Stimulated activated naive CD4-positive, alpha-beta T cell (primary cell): ENCODE measurements around the gene ST3GAL4.
"Not testable (repeated sequence)": the region's sequence is repeated elsewhere in the genome, so short reads cannot be mapped to it uniquely, and the experiment has no call there.

ENCODE experiments used
- DNase-seq, 6 experiments: peaks; one replicate each; lab custom pipeline; 2025; lab: John Stamatoyannopoulos, UW

ST3GAL4 gene, protein sequence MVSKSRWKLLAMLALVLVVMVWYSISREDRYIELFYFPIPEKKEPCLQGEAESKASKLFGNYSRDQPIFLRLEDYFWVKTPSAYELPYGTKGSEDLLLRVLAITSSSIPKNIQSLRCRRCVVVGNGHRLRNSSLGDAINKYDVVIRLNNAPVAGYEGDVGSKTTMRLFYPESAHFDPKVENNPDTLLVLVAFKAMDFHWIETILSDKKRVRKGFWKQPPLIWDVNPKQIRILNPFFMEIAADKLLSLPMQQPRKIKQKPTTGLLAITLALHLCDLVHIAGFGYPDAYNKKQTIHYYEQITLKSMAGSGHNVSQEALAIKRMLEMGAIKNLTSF

DNA sequence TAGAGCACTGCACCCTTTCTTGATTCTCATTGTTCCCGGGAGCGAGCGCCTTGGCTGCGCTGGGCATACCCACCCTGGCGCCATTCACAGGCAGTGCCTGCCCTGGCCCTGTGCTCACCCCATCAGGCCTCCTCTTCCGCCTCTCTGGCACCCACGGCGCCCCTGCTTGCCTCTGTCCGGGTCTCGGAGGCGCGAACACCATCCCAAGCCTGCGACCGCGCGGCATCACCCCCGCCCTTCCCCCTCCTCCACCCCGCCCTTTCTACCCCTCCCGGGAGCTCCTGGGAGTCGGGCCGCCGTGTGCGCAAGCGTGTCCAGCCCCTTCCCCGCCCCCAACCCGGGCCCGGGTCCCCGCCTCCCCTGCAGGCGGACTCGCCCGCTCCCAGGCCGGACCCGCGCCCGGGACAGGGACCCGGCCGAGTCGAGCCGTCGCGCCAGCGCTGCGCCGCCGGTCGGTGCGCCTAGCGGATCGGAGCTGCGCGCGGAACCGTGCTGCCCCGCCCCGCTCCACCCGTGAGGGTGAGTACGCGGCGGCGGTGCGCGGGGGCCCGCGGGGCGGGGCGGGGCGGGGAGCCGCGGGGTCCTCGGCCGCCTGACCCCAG is at the start of gene ST3GAL4:
TSS of gene ST3GAL4 (plus strand) at position 363 of the 602 bp plus-strand sequence. CDS start 50,470 bp downstream, outside the sequence.
- peak in 5 of 6 experiments; percentile 19 to 47 (median 35) for DNase-seq

GRCh38 chr11:126305699-126306098 is 49.8 kb upstream of the ST3GAL4 start:
- DNase-seq, result no peak

- DNase-seq, result no peak
These were observed 47.8 kb upstream of the ST3GAL4 start for GRCh38 chr11:126307706-126308105.

DNA sequence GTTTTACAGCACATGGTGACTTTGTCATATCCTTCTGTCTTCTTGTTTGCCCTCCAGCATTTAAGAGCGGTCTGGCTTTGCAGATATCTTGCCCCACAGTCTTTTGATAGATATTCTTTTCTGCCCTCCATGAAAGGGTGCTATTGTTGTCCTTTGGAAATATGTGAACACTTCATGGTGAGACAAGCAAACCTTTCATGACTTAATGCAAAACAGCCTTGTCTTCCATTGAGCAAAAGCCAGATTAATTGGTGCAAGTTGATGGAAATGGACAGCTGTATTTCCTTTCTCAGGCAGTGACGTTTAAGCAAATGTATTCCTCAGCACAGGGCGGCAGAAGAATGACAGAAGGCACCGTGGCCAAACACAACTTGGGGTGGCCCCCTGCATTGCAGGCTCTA is 47.2 kb upstream of the ST3GAL4 start:
- no peak for DNase-seq

GRCh38 chr11:126308771-126309170 is 46.7 kb upstream of the ST3GAL4 start:
- not testable (repeated sequence) for DNase-seq

GRCh38 chr11:126310200-126310991 is 45.1 kb upstream of the ST3GAL4 start:
- peak; percentile 14 to 54 (median 23) for DNase-seq

DNA sequence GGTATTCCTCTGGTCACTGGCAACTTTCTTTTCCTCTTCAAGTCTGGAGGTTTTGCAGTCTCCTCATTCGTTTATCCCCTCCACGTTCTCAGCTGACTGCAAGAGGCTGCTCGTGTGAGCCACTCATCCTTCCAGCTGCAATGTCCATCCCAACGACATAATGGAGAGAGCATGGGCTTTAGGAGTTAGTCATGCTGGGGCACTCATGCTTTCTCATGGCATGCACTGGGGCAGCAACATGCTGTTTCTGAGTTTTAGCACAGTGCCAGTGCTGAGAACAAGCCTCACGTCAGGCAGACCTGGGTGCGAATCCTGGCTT is 44.5 kb upstream of the ST3GAL4 start:
- DNase-seq, result no peak

DNA sequence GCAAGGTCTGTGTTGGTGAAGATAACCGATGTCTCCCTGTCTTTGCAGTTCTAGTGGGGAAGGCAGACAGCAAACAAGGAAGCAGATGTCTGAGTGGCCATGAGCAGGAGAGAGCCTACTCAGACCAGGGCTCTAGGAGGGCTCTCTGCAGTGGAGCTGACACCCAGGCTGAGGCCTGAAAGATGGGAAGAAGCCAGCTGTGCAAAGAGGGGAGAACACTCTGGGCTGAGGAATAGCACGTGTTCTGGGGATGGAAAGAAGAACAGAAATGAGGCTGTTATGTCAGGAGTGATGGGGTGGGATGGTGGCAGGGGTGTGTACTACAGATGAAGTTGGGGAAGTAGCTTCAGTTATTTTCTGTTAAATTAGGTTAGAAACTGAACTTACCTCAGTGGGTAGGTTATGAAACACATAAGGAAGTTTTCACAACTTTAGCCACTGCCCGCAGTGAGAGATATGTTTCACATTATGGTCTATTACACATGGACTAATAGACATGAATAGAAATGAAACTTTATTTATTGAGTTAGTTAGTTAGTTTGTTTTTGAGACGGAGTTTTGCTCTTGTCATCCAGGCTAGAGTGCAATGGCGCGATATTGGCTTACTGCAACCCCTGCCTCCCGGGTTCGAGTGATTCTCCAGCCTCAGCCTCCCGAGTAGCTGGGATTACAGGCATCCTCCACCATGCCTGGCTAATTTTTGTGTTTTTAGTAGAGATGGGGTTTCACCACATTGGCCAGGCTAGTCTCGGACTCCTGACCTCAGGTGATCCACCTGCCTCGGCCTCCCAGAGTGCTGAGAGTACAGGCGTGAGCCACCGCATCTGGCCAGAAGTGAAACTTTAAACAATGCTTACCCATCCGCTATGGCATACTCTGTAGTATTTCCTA is 43.8 kb upstream of the ST3GAL4 start:
- no peak for DNase-seq

- no peak for DNase-seq
These were observed 42.5 kb upstream of the ST3GAL4 start for GRCh38 chr11:126312961-126313360.

GRCh38 chr11:126313826-126314225 is 41.7 kb upstream of the ST3GAL4 start:
- no peak for DNase-seq

- no peak for DNase-seq
These were observed 38.1 kb upstream of the ST3GAL4 start for GRCh38 chr11:126317432-126317755.

GRCh38 chr11:126317756-126318573 is 37.5 kb upstream of the ST3GAL4 start:
- DNase-seq, result peak in 2 of 6 experiments; percentile 3 to 45

DNA sequence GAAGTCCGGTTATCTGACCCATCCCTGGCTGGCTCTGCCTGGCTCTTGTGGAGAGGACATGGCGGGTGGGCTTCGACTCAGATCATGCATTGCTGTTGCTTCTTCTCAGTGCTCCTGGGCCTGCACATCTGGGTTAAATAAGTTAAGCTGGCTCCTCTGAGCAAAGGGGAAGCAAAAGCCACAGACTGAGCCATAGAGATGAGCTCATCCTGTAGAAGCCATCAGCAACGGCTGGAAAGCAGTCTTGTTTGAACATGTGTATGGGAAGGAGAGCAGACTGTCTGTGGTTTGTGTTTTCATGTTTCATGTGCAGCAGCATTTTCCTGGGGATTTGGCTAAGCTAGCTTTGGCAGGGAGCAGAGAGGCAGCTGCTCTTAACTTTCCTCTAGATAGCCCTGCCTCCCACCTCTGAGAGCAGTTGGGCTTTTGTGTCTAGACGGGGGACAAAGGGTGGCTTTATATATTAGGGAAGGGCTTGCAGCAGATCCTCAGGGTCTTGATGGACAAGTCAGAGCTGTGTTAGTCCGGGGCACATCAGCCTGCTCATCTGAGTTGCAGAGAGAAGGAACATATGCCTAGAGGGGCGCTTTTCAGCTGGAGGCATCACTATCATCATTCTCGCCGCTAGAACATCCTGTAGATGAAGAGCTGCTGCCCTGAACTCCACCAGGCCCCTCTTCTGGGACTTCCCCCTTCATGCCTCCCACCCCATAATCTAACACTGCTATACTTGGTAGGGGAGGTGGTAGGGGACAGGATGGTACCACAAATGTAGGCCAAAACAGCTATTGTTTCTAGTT is 36.7 kb upstream of the ST3GAL4 start:
- DNase-seq, result peak in 2 of 6 experiments; percentile 11 to 16

DNA sequence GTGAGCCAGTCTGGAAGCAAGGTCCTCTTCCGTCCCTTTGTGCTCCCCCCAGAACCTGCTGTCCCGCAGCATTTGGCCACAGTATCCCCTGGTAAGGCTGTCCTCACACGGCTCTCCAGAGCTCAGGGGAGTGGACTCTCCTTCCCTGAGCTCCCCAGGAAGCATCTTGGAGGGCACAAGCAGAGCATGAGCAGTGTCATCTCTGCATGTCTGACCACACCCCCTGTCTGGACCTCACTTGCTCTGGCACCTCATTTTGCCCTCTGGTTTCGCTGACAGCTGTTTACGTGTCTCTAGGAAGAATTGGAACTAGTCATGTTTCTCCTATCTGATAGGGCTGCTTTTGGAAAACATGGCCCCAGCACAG is 36.1 kb upstream of the ST3GAL4 start:
- DNase-seq, result no peak

DNA sequence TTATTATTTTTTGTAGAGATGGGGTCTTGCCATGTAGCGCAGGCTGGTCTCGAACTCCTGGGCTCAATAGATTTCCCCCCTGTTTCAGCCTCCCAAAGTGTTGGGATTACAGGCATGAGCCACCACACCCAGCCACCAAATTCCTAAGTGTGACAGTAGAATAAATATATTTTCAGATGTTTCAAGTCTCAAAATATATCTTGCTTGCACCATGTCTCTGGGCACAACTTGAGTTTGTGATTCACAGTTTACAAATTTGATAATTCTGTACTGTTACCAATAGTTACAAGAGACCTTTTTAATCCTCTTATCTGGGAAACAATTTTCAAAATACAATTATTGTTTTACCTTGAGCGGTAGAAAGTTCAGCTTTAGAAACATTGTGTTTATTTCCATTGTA is 32.5 kb upstream of the ST3GAL4 start:
- no peak for DNase-seq

- DNase-seq, result no peak
These were observed 28.0 kb upstream of the ST3GAL4 start for GRCh38 chr11:126327281-126328000.

DNA sequence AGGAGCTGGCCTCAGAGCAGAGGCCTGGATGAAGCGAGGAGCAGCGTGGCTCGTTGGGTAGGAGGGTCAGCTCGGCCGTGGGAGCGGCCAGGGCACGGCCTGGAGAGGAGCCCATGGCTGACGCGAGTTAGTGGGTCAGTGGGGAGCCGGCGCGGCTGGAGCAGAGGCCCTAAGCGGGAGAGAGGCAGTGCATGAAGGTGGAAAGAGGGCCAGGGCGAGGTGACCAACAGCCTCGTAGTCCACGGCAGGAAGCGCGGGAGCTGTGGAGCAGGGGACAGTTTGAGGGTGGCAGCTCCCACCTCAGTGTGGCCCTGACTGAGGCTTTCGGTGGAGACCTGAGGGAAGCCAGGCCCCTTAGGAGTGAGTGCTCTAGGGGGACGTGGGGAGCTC is 27.5 kb upstream of the ST3GAL4 start:
- DNase-seq, result no peak

- DNase-seq, result no peak
These were observed 27.0 kb upstream of the ST3GAL4 start for GRCh38 chr11:126328444-126328843.

DNA sequence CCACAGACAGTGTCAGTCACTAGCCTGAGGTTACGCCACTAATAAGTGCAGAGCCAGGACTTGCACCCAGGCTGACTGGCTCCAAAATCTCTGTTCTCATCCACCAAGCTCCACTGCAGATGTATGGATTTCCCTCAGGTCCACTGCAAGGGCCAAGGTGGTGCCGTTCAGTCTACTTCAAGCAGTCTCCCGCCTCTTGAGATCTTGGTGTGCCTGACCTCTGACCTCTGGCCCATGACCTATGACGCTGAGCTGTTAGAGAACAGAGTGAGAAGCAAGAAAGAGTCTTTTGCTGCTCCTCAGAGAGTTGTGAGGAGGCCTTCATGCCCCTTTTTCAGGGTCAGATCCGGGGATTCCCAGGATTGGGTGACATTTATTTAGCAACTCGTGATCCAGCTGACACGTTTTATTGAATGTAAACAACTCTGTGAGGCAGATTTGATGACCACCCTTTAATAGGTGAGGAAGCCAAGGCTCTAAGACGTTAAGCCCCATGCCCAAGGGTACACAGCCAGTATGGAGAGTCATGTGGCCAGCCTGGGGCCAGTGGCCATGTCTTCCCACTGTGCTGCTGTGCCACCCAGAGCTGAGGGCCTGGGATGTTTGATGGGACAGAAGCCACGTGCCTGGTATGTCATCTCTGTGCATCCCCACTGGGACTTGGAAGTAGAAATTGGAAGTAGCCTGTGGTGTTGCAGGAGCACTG is 26.4 kb upstream of the ST3GAL4 start:
- no peak for DNase-seq
